Thymus (tissue), 11 donors: ENCODE data around the gene VTI1A. TPM values are rescaled to one million over a fixed set of nuclear protein-coding genes. Genes with fewer than 3 reads are reported as not detected.

Experiments used
- DNase-seq, 9 donors: peaks; one replicate each; pipeline ENCODE4 v3.0.0-alpha.2; 2013; ENCODE audit warnings: low spot score in 9 of 9, low read depth in 6 of 9, missing footprints in 1 of 9
- H3K27ac ChIP-seq, 2 donors: one replicate each; pipeline ENCODE4 v1.5.1; 2013; ENCODE audit warnings: control low read depth in 1 of 2, low read depth in 1 of 2, low read length in 1 of 2, mild to moderate bottlenecking in 1 of 2, moderate library complexity in 1 of 2
- H3K27me3 ChIP-seq, 2 donors: one replicate each; pipeline ENCODE4 v1.5.1; 2013; ENCODE audit warnings: low read length in 1 of 2; ENCODE audit not compliant: control insufficient read depth in 2 of 2, insufficient read depth in 1 of 2
- H3K36me3 ChIP-seq, 2 donors: one replicate each; pipeline ENCODE4 v1.5.1; 2013; ENCODE audit warnings: low read length in 1 of 2, mild to moderate bottlenecking in 1 of 2, moderate library complexity in 1 of 2; ENCODE audit not compliant: control insufficient read depth in 2 of 2, insufficient read depth in 2 of 2
- H3K4me1 ChIP-seq, 2 donors: one replicate each; pipeline ENCODE4 v1.5.1; 2013; ENCODE audit warnings: low read length in 2 of 2; ENCODE audit not compliant: control insufficient read depth in 2 of 2, insufficient read depth in 2 of 2
- H3K4me3 ChIP-seq, 2 donors: one replicate each; pipeline ENCODE4 v1.5.1; 2013; ENCODE audit warnings: low read length in 2 of 2, control low read depth in 1 of 2, mild to moderate bottlenecking in 1 of 2
- H3K9me3 ChIP-seq, 2 donors: one replicate each; pipeline ENCODE4 v1.5.1; 2013; ENCODE audit warnings: low read length in 1 of 2, mild to moderate bottlenecking in 1 of 2; ENCODE audit not compliant: control insufficient read depth in 2 of 2, insufficient read depth in 1 of 2
- WGBS: extraction: QIAGEN DNeasy Blood & Tissue Kit; methylation state at CpG from one replicate; pipeline ENCODE4 v1.1.7; 2013; 5-methylcytosine and 5-hydroxymethylcytosine counted together
- polyA plus RNA-seq: library from polyadenylated mRNA; stranded (reverse); fragments of 200-250 nt; gene quantifications from one replicate; pipeline ENCODE4 v1.2.3, GENCODE V29; 2013
- total RNA-seq: library from RNA; stranded (reverse); fragments of 120-200 nt; gene quantifications from one replicate; pipeline ENCODE4 v1.2.4, GENCODE V29; 2013
- donor health status: healthy.

The VTI1A gene
- total and polyA plus RNA-seq, 2 donors = 15.9 to 27.0 TPM

DNA sequence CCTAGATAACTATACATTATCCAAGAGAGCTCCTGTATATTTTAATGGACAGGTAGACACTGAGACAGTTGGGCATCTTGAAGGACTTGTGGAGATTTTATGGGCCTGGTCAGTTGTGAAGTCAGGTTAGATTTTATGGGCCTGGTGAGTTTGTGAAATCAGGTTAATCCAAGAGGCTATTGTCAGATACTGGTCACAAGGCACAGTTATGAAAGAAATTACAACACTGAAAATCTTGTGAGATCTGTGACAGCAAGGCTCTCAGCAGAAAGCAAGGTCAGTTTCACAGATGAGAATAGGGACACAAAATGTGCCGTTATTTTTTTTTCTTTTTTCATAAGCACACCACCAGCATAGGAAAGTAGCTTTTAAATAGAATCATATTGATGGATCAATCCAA is 167.6 kb downstream of the VTI1A start:
- Histone ChIP-seq H3K4me1 (peaks cover 0 to 4% of the 10 kb centered on the region in 2 donors), H3K9me3 (no peaks in the 10 kb centered on the region), H3K4me3 (no peak overlapping the region), H3K36me3 (no peaks in the 10 kb centered on the region), H3K27me3 (no peaks in the 10 kb centered on the region), H3K27ac (no peak overlapping the region)
- no peak for DNase-seq
- 94% methylated on average over 1 of the region's 1 CpG for whole genome bisulfite sequencing

DNA sequence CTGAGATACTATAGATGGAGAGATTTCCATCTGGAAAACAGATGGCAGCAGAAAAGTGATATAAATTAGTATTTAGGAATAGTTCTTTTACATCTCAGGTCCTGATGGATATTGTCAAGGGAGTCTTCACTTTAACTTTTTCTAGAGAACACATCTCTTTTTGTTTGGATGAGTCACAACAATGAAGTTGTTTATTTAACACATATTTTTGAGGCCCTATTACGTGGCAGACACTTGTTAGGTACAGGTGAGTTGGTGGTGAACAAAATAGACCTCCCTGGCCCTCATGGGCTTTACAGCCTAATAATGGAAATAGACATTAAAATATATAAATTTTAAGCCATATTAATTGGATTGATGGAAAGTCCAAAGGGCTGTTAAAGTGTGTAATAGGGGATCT is 168.3 kb downstream of the VTI1A start:
- Histone ChIP-seq H3K27ac (no peak overlapping the region), H3K27me3 (no peaks in the 10 kb centered on the region), H3K4me3 (no peak overlapping the region)

DNA sequence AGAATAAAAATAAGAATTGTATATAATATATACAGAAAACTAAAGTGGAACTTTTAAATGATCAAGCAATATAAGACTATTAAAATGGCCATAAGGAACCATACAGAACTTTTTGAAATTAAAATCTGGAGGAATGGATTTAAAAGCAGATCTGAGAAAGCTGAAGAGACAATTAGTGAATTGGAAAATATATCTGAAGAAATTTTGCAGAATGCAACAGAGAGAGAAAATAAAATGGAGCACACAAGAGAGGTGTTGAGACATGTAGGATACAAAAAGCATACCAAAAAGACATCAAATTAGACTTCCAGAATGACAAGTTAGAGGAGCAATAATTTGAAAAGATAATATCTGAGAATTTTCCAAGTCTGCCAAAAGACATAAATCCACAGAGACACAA is 169.6 kb downstream of the VTI1A start:
- DNase-seq = no peak
- H3K4me3 ChIP-seq = no peak overlapping the region
- no peaks in the 10 kb centered on the region for H3K27me3 ChIP-seq
- H3K9me3 ChIP-seq = no peaks in the 10 kb centered on the region
- peaks cover 0 to 5% of the 10 kb centered on the region in 2 donors for H3K4me1 ChIP-seq
- no peaks in the 10 kb centered on the region for H3K36me3 ChIP-seq
- no peak overlapping the region for H3K27ac ChIP-seq

More for the DNA sequence above, 168.3 kb downstream of the VTI1A start:
- Histone ChIP-seq H3K9me3 (no peaks in the 10 kb centered on the region), H3K4me1 (peaks cover 0 to 5% of the 10 kb centered on the region in 2 donors), H3K36me3 (no peaks in the 10 kb centered on the region)
- no peak for DNase-seq
- WGBS = 99% methylated on average over 1 of the region's 1 CpG

DNA sequence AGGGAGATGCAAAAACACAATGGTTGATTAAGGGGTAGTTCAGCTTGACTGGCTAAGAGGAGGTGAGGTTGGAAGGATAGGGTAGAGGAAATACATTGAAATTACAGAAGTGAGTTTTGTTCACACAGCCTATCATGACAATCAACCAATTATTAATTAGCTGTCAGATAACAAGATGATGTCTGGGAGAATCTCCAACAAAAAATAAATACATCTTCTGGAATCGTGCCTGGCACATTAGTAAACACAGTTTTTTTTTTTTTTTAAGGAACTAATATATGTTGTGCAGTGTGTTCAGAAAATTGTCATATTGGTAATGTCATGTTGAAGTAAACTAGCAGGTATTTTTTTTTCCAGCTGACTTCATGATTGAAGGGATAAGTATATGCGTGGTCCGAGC is 171.8 kb downstream of the VTI1A start:
- no peak for DNase-seq
- H3K27ac ChIP-seq = no peak overlapping the region
- WGBS = 98% methylated on average over 3 of the region's 3 CpGs
- peaks cover 0 to 5% of the 10 kb centered on the region in 2 donors for H3K4me1 ChIP-seq
- H3K36me3 ChIP-seq = no peaks in the 10 kb centered on the region
- no peak overlapping the region for H3K4me3 ChIP-seq
- H3K27me3 ChIP-seq = no peaks in the 10 kb centered on the region
- H3K9me3 ChIP-seq = no peaks in the 10 kb centered on the region

DNA sequence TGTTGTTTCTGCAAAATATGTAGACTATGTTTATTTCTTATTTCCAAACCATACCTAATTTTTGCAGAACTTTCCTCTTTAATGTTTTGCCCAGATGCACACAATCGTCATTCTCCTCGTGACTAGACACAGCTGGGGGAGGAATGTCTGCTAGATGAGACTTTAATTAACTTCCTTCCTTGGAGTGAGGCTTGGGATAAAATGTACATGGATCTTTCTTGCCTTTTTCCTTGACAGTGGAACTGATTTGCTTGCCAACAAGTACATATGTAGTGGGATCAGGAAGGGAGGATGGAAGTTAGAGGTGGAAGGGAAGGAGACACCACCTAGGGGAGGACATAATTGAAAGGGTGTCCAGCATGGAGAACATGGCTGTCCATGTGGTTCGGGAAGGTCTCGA is 172.5 kb downstream of the VTI1A start:
- Histone ChIP-seq H3K36me3 (no peaks in the 10 kb centered on the region), H3K4me3 (no peak overlapping the region), H3K9me3 (no peaks in the 10 kb centered on the region), H3K27me3 (no peaks in the 10 kb centered on the region), H3K27ac (no peak overlapping the region), H3K4me1 (peaks cover 0 to 5% of the 10 kb centered on the region in 2 donors)
- no peak for DNase-seq
- WGBS = 96% methylated on average over 4 of the region's 4 CpGs

DNA sequence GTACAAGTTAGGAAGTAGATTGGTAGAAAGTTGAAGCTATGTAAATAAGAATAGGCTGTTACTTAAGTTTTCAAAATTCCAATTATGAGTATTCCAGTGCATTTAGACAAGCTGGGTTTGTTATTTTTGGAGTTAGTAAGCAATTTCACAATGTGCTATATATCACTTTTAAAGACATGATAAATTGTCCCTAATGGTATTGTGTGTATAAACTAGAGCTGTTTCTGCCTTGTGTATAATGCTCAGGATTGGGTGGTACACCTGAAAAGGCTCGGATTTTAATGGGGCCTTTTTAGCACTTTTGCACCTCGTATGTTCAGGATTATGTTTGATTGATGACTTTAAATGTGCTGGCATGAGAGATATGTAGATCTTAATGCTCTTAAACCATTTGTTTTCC is 175.8 kb downstream of the VTI1A start:
- Histone ChIP-seq H3K27me3 (no peaks in the 10 kb centered on the region), H3K4me1 (peaks cover 0 to 5% of the 10 kb centered on the region in 2 donors), H3K4me3 (no peak overlapping the region), H3K36me3 (no peaks in the 10 kb centered on the region), H3K9me3 (no peaks in the 10 kb centered on the region), H3K27ac (no peak overlapping the region)
- 99% methylated on average over 2 of the region's 2 CpGs for WGBS
- DNase-seq = no peak

DNA sequence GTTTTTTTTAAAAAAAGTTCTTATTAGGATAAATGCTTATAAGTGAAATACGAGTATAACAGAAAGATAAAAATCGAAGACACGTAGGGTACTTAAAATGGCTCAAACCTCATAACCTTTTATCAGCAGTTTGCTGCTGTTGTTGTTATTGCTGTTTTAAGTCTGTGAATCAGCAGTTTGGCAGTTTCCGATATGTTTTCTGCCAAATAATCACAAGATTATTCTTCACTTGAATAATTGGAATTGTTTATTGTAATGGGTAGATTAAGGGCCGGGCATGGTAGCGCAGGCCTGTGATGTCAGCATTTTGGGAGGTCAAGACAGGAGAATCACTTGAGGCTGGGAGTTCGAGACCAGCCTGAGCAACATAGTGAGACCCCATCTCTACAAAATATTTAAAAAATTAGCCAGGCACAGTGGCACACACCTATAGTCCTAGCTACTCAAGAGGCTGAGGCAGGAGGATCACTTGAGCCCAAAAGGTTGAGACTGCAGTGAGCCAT is 177.6 kb downstream of the VTI1A start:
- Histone ChIP-seq H3K36me3 (no peaks in the 10 kb centered on the region), H3K9me3 (no peaks in the 10 kb centered on the region), H3K4me3 (no peak overlapping the region), H3K4me1 (peaks cover 0 to under 1% of the 10 kb centered on the region in 2 donors), H3K27ac (no peak overlapping the region), H3K27me3 (no peaks in the 10 kb centered on the region)
- DNase-seq = no peak
- 98% methylated on average over 7 of the region's 7 CpGs for WGBS

DNA sequence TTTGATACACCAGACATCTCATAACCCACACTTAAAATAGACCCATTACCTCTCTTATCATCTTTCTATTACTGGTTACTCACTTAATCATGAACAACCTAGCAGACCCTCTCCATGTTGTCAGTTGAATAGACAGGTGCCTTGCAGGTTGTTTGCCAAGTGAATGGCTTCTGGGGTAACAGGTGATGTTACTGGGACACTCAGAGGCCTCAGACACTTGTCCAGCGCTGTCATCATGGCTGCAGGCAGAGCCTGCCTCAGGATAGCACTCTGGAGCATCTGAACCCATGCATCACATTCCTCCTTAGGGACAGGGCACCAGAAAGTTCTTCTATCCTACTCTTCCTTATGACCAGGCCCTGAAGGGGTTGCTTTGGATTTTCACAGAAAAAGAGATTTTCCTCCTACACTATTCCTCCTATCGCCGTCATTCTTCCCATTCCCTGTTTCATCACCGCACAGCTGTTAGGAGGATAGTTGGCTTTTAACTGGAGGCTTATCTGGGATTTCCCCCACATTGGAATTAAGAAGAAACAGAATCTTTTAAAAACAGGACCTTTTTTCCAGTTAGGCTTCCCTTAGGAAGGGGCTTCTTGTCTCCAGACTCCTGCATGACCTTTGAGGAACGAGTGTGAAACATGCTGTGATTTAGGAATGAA is 182.1 kb downstream of the VTI1A start:
- Histone ChIP-seq H3K4me1 (no peaks in the 10 kb centered on the region), H3K9me3 (no peaks in the 10 kb centered on the region), H3K27me3 (no peaks in the 10 kb centered on the region), H3K27ac (no peak overlapping the region), H3K4me3 (no peak overlapping the region), H3K36me3 (no peaks in the 10 kb centered on the region)
- WGBS = 99% methylated on average over 5 of the region's 5 CpGs
- no peak for DNase-seq

DNA sequence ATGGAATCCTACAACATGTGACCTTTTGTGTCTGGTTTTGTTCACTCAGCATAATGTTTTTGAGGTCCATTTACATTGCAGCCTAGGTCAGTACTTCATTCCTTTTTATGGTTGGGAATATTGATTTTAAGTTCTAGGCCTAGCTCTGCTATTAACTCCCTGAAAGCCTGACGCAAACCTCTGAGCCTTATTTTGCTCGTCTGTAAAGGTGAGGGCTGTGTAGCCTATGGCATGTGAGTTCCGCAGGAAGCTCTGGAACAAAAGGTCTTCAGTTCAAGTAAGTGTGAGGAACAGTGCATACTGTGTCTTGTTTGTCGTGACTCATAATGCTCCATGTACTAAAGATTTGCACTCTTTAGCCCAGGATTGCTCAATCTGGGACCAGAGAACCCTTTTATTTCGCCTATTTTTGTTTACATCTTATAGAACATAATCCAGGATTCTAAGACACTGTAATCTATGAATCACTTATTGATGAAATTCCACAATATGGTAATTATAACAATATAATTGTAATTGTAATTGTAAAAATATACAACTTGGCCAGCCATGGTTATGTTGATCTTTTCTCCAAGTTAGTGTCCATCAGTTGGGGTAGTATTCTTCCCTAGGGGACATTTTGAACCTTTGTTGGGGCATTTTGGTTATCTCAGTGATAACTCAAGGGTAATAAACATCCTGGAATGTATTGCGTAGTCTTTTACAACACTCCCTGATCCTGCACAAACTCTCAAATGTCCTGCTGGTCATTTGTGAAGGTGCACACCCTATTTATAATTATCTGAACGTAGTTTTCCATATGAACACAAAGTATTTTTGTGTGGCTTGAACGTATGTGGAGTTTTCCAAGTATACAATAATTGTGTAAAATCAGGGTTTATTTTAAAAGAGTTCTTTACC is 184.7 kb downstream of the VTI1A start:
- DNase-seq = no peak
- WGBS = 98% methylated on average over 8 of the region's 8 CpGs
- no peaks in the 10 kb centered on the region for H3K4me1 ChIP-seq
- H3K4me3 ChIP-seq = no peak overlapping the region
- H3K9me3 ChIP-seq = no peaks in the 10 kb centered on the region
- H3K27me3 ChIP-seq = no peaks in the 10 kb centered on the region
- no peak overlapping the region for H3K27ac ChIP-seq
- no peaks in the 10 kb centered on the region for H3K36me3 ChIP-seq
